Measurements from ENCODE around the gene CHST9. TPM values are rescaled to one million over a fixed set of nuclear protein-coding genes. Genes with fewer than 3 reads are reported as not detected.

The CHST9 gene
- total and polyA plus RNA-seq, 2 experiments from 2014 or later: 15.5 to 16.8 TPM

DNA sequence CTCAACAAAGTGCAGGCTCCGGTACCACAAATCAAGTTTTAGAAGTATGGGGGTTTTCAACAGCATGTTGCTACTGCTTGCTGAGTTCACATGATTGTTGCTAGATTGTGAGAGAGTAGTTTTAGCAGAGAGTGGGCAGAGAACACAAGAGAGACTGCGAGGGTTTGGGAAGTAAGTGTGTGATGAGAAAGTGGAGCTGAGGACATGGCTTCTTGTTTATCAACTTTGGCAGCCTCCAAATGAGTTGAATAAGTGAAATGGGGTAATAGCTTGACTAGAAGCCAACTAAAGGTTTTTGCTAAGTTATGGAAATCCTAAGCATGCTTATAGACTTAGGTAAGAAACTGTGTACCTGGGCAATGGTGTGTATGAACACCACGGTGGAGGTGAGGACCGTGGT, 135.1 kb downstream of the CHST9 start:
- Histone ChIP-seq H3K79me2 (replicated peaks; ENCODE audit: insufficient read depth) (no peaks in the 10 kb centered on the region), H3F3A (replicated peaks; ENCODE audit: low read depth) (no peaks in the 10 kb centered on the region), H3K4me3 (no peak overlapping the region), H3K27me3 (ENCODE audit: insufficient read depth) (no peaks in the 10 kb centered on the region), H3K27ac (ENCODE audit: low read depth) (no peak overlapping the region), H3K4me2 (no peak overlapping the region), H3K36me3 (ENCODE audit: insufficient read depth) (no peaks in the 10 kb centered on the region), H3K9me2 (ENCODE audit: insufficient read depth) (no peaks in the 10 kb centered on the region), H2AFZ (no peak overlapping the region), H3K4me1 (ENCODE audit: insufficient read depth) (no peaks in the 10 kb centered on the region), H4K20me1 (replicated peaks; ENCODE audit: insufficient read depth) (no peaks in the 10 kb centered on the region)
- Mint-ChIP-seq H3K36me3 (ENCODE audit: low read depth) (peaks cover 5% of the 10 kb centered on the region; the same call in 1 of the 3 replicates), H3K4me1 (no peaks in the 10 kb centered on the region), H3K27ac (no peak overlapping the region), H3K27me3 (ENCODE audit: insufficient read depth, low read depth, poor library complexity) (no peaks in the 10 kb centered on the region), H3K9me3 (no peaks in the 10 kb centered on the region), H3K4me3 (no peak overlapping the region)
- TF ChIP-seq ZNF331 (CRISPR knock-in tag; IDR thresholded peaks at IDR 0.05; ENCODE audit: low read depth) (no peak), ZNF114 (CRISPR knock-in tag; IDR thresholded peaks at IDR 0.05) (no peak), EZH2 (IDR thresholded peaks at IDR 0.05; ENCODE audit: low read depth, unreplicated experiment) (no peak), NANOG (IDR thresholded peaks at IDR 0.05; ENCODE audit: borderline replicate concordance) (no peak), JUNB (IDR thresholded peaks at IDR 0.05; ENCODE audit: unreplicated experiment) (no peak), POLR2AphosphoS5 (IDR thresholded peaks at IDR 0.05; ENCODE audit: low read depth) (no peak), REST (IDR thresholded peaks at IDR 0.05; ENCODE audit: unreplicated experiment) (no peak), STAT1 (IDR thresholded peaks at IDR 0.05; ENCODE audit: unreplicated experiment) (no peak), CREB1 (CRISPR knock-in tag; IDR thresholded peaks at IDR 0.05; ENCODE audit: low read depth) (no peak), ETS1 (IDR thresholded peaks at IDR 0.05) (no peak), EZH2phosphoT487 (IDR thresholded peaks at IDR 0.05; ENCODE audit: unreplicated experiment) (no peak)
- TF ChIP-seq, protein P1, sequence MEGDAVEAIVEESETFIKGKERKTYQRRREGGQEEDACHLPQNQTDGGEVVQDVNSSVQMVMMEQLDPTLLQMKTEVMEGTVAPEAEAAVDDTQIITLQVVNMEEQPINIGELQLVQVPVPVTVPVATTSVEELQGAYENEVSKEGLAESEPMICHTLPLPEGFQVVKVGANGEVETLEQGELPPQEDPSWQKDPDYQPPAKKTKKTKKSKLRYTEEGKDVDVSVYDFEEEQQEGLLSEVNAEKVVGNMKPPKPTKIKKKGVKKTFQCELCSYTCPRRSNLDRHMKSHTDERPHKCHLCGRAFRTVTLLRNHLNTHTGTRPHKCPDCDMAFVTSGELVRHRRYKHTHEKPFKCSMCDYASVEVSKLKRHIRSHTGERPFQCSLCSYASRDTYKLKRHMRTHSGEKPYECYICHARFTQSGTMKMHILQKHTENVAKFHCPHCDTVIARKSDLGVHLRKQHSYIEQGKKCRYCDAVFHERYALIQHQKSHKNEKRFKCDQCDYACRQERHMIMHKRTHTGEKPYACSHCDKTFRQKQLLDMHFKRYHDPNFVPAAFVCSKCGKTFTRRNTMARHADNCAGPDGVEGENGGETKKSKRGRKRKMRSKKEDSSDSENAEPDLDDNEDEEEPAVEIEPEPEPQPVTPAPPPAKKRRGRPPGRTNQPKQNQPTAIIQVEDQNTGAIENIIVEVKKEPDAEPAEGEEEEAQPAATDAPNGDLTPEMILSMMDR (conservative IDR thresholded peaks at IDR 0.05; ENCODE audit: low read depth in 2 of 2): no peak
- TF ChIP-seq, protein P2, sequence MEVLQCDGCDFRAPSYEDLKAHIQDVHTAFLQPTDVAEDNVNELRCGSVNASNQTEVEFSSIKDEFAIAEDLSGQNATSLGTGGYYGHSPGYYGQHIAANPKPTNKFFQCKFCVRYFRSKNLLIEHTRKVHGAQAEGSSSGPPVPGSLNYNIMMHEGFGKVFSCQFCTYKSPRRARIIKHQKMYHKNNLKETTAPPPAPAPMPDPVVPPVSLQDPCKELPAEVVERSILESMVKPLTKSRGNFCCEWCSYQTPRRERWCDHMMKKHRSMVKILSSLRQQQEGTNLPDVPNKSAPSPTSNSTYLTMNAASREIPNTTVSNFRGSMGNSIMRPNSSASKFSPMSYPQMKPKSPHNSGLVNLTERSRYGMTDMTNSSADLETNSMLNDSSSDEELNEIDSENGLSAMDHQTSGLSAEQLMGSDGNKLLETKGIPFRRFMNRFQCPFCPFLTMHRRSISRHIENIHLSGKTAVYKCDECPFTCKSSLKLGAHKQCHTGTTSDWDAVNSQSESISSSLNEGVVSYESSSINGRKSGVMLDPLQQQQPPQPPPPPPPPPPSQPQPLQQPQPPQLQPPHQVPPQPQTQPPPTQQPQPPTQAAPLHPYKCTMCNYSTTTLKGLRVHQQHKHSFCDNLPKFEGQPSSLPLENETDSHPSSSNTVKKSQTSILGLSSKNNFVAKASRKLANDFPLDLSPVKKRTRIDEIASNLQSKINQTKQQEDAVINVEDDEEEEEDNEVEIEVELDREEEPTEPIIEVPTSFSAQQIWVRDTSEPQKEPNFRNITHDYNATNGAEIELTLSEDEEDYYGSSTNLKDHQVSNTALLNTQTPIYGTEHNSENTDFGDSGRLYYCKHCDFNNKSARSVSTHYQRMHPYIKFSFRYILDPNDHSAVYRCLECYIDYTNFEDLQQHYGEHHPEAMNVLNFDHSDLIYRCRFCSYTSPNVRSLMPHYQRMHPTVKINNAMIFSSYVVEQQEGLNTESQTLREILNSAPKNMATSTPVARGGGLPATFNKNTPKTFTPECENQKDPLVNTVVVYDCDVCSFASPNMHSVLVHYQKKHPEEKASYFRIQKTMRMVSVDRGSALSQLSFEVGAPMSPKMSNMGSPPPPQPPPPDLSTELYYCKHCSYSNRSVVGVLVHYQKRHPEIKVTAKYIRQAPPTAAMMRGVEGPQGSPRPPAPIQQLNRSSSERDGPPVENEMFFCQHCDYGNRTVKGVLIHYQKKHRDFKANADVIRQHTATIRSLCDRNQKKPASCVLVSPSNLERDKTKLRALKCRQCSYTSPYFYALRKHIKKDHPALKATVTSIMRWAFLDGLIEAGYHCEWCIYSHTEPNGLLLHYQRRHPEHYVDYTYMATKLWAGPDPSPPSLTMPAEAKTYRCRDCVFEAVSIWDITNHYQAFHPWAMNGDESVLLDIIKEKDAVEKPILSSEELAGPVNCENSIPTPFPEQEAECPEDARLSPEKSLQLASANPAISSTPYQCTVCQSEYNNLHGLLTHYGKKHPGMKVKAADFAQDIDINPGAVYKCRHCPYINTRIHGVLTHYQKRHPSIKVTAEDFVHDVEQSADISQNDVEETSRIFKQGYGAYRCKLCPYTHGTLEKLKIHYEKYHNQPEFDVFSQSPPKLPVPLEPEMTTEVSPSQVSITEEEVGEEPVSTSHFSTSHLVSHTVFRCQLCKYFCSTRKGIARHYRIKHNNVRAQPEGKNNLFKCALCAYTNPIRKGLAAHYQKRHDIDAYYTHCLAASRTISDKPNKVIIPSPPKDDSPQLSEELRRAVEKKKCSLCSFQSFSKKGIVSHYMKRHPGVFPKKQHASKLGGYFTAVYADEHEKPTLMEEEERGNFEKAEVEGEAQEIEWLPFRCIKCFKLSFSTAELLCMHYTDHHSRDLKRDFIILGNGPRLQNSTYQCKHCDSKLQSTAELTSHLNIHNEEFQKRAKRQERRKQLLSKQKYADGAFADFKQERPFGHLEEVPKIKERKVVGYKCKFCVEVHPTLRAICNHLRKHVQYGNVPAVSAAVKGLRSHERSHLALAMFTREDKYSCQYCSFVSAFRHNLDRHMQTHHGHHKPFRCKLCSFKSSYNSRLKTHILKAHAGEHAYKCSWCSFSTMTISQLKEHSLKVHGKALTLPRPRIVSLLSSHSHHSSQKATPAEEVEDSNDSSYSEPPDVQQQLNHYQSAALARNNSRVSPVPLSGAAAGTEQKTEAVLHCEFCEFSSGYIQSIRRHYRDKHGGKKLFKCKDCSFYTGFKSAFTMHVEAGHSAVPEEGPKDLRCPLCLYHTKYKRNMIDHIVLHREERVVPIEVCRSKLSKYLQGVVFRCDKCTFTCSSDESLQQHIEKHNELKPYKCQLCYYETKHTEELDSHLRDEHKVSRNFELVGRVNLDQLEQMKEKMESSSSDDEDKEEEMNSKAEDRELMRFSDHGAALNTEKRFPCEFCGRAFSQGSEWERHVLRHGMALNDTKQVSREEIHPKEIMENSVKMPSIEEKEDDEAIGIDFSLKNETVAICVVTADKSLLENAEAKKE (CRISPR knock-in tag; IDR thresholded peaks at IDR 0.05): no peak
- DNase-seq (ENCODE audit: low spot score): no peak
- no peak for ATAC-seq
